H1 (cell line): ENCODE data around the gene MORC3. TPM values are rescaled to one million over a fixed set of nuclear protein-coding genes. Genes with fewer than 3 reads are reported as not detected.

Source experiments
- CTCF ChIA-PET: fragments of 300-600 bp; sonication (Branson Sonifier 250); formaldehyde crosslinking; loops from one replicate; lab custom pipeline; 2021; ENCODE audit not compliant: partially characterized antibody; lab: Charles Lee
- POLR2A ChIA-PET: fragments of 300-600 bp; sonication (Branson Sonifier 250); formaldehyde crosslinking; loops from one replicate; lab custom pipeline; 2021; ENCODE audit warnings: inconsistent platforms; ENCODE audit not compliant: partially characterized antibody; lab: Charles Lee
- DNase-seq, 2 experiments: peaks; one replicate each; pipeline versions ENCODE4 v3.0.0 to v3.0.0-alpha.2; 2010 to 2022; ENCODE audit warnings: low spot score in 2 of 2, low read depth in 1 of 2, mixed read lengths in 1 of 2
- FAIRE-seq: peaks from 2 replicates; lab custom pipeline; 2011; peaks lifted over from hg19 to GRCh38; lab: Jason Lieb, UNC
- H2AFZ ChIP-seq: 2 replicates; pipeline ENCODE4 v1.8.1; 2012; ENCODE audit warnings: low read length, inconsistent platforms
- H2AK5ac ChIP-seq: 2 replicates; pipeline ENCODE4 v1.6.1; 2013; ENCODE audit warnings: low read depth, low read length
- H2BK120ac ChIP-seq: replicated peaks from 2 replicates; pipeline ENCODE3; 2013; ENCODE audit warnings: low read depth, low read length, inconsistent platforms
- H2BK12ac ChIP-seq: 2 replicates; pipeline ENCODE4 v1.6.1; 2013; ENCODE audit warnings: low read depth, low read length
- H2BK15ac ChIP-seq: 2 replicates; pipeline ENCODE4 v1.6.1; 2013; ENCODE audit warnings: low read length
- H2BK20ac ChIP-seq: 2 replicates; pipeline ENCODE4 v1.6.1; 2013; ENCODE audit warnings: low read length
- H2BK5ac ChIP-seq: 2 replicates; pipeline ENCODE4 v1.6.1; 2013; ENCODE audit warnings: low read depth, low read length
- H3K14ac ChIP-seq: 2 replicates; pipeline ENCODE4 v1.6.1; 2013; ENCODE audit warnings: inconsistent platforms; ENCODE audit not compliant: insufficient read length
- H3K18ac ChIP-seq: 2 replicates; pipeline ENCODE4 v1.6.1; 2013; ENCODE audit warnings: low read length; ENCODE audit errors: extremely low read depth
- H3K23ac ChIP-seq: 2 replicates; pipeline ENCODE4 v1.6.1; 2013; ENCODE audit warnings: inconsistent platforms; ENCODE audit not compliant: insufficient read length
- H3K23me2 ChIP-seq: 2 replicates; pipeline ENCODE4 v1.6.1; 2013; ENCODE audit warnings: low read depth, low read length
- H3K27ac ChIP-seq: 2 replicates; pipeline ENCODE4 v1.6.1; 2011; ENCODE audit warnings: low read depth, low read length, inconsistent platforms
- H3K27me3 ChIP-seq, 4 experiments: replicated peaks in 1 of 4; 1 replicate in 1 of 4; 2 replicates in 3 of 4; pipeline versions ENCODE4 v1.6.1 to v1.8.1; 2011 to 2013; ENCODE audit warnings: low read length in 3 of 4, mild to moderate bottlenecking in 3 of 4, inconsistent platforms in 2 of 4, mixed read lengths in 2 of 4, moderate library complexity in 1 of 4; ENCODE audit not compliant: control insufficient read depth in 3 of 4, insufficient read depth in 3 of 4; ENCODE audit errors: extremely low read depth in 1 of 4
- H3K36me3 ChIP-seq, 4 experiments: 2 replicates each; pipeline versions ENCODE4 v1.6.1 to v1.8.1; 2011 to 2013; ENCODE audit warnings: mild to moderate bottlenecking in 4 of 4, low read length in 3 of 4, moderate library complexity in 2 of 4, control low read depth in 1 of 4, inconsistent platforms in 1 of 4; ENCODE audit not compliant: insufficient read depth in 4 of 4, control insufficient read depth in 2 of 4
- H3K4ac ChIP-seq: replicated peaks from 2 replicates; pipeline ENCODE3; 2013; ENCODE audit warnings: low read length, low read depth, mixed read lengths, inconsistent platforms; ENCODE audit not compliant: insufficient read length
- H3K4me1 ChIP-seq, 4 experiments: replicated peaks in 1 of 4; 1 replicate in 1 of 4; 2 replicates in 3 of 4; pipeline versions ENCODE4 v1.6.1 to v1.8.1; 2011 to 2013; ENCODE audit warnings: low read length in 3 of 4, inconsistent platforms in 2 of 4, mixed read lengths in 1 of 4; ENCODE audit not compliant: insufficient read depth in 4 of 4, control insufficient read depth in 3 of 4
- H3K4me2 ChIP-seq, 2 experiments: 2 replicates each; pipeline versions ENCODE4 v1.6.1 to v1.8.1; 2011 to 2013; ENCODE audit warnings: low read depth in 2 of 2, low read length in 2 of 2, control low read depth in 1 of 2, inconsistent platforms in 1 of 2, mild to moderate bottlenecking in 1 of 2; ENCODE audit not compliant: insufficient read depth in 1 of 2
- H3K4me3 ChIP-seq, 4 experiments: fragments of 200-600, 300-600 bp in 1 of 4; sonication (generic), shearing (Covaris generic), sonication (Bioruptor Twin) in 1 of 4; 2 replicates each; pipeline versions ENCODE4 v1.5.1 to v1.8.1; 2011 to 2016; ENCODE audit warnings: low read length in 4 of 4, low read depth in 3 of 4, control low read depth in 2 of 4, inconsistent platforms in 2 of 4, mild to moderate bottlenecking in 2 of 4, mixed read lengths in 1 of 4, moderate library complexity in 1 of 4; ENCODE audit not compliant: insufficient read depth in 2 of 4; ENCODE audit errors: extremely low read depth in 1 of 4
- H3K56ac ChIP-seq: replicated peaks from 2 replicates; pipeline ENCODE3; 2013; ENCODE audit warnings: low read depth, mild to moderate bottlenecking, mixed read lengths, low read length, inconsistent platforms; ENCODE audit not compliant: insufficient read length
- H3K79me1 ChIP-seq: 2 replicates; pipeline ENCODE4 v1.6.1; 2013; ENCODE audit warnings: low read depth, low read length, control low read depth
- H3K79me2 ChIP-seq, 2 experiments: 2 replicates each; pipeline versions ENCODE4 v1.6.1 to v1.8.1; 2012 to 2013; ENCODE audit warnings: low read length in 2 of 2, mild to moderate bottlenecking in 2 of 2, inconsistent platforms in 1 of 2; ENCODE audit not compliant: insufficient read depth in 2 of 2, control insufficient read depth in 1 of 2
- H3K9ac ChIP-seq, 4 experiments: replicated peaks in 1 of 4; 1 replicate in 1 of 4; 2 replicates in 3 of 4; pipeline versions ENCODE4 v1.6.1 to v1.8.1; 2011 to 2013; ENCODE audit warnings: low read depth in 3 of 4, low read length in 3 of 4, control low read depth in 2 of 4, mild to moderate bottlenecking in 2 of 4, moderate library complexity in 2 of 4, inconsistent platforms in 1 of 4; ENCODE audit errors: extremely low read depth in 1 of 4
- H3K9me3 ChIP-seq, 2 experiments: 2 replicates each; pipeline versions ENCODE4 v1.6.1 to v1.8.1; 2012 to 2013; ENCODE audit warnings: mild to moderate bottlenecking in 2 of 2, moderate library complexity in 2 of 2, control low read depth in 1 of 2, inconsistent platforms in 1 of 2, low read depth in 1 of 2, low read length in 1 of 2, mixed read lengths in 1 of 2; ENCODE audit not compliant: insufficient read depth in 2 of 2
- H4K20me1 ChIP-seq, 2 experiments: replicated peaks in 1 of 2; 2 replicates each; pipeline versions ENCODE3 to v1.8.1; 2011 to 2013; ENCODE audit warnings: inconsistent platforms in 2 of 2, low read length in 2 of 2, mild to moderate bottlenecking in 1 of 2; ENCODE audit not compliant: insufficient read depth in 2 of 2, control insufficient read depth in 1 of 2
- H4K5ac ChIP-seq: 2 replicates; pipeline ENCODE4 v1.6.1; 2013; ENCODE audit warnings: low read length, low read depth, mixed read lengths, inconsistent platforms; ENCODE audit not compliant: insufficient read length
- H4K8ac ChIP-seq: 2 replicates; pipeline ENCODE4 v1.8.0; 2013; ENCODE audit warnings: mild to moderate bottlenecking, moderate library complexity, low read length, inconsistent platforms; ENCODE audit not compliant: insufficient read depth; ENCODE audit errors: extremely low read depth
- H4K91ac ChIP-seq: replicated peaks from 2 replicates; pipeline ENCODE3; 2013; ENCODE audit warnings: low read length, mixed read lengths, inconsistent platforms; ENCODE audit not compliant: insufficient read length
- ATF3 ChIP-seq: IDR thresholded peaks from 2 replicates; pipeline ENCODE4 v1.6.1; 2011; ENCODE audit warnings: low read depth, mild to moderate bottlenecking, low read length; ENCODE audit not compliant: insufficient read depth
- BCL11A ChIP-seq, 2 experiments: IDR thresholded peaks; one replicate each; pipeline ENCODE4 v1.6.1; 2011; ENCODE audit warnings: low read depth in 2 of 2, low read length in 2 of 2, mild to moderate bottlenecking in 2 of 2
- BRCA1 ChIP-seq: IDR thresholded peaks from 2 replicates; pipeline ENCODE4 v1.6.1; 2012; ENCODE audit warnings: low read depth, low read length, improper control_type of control experiment
- CBX5 ChIP-seq: fragments of 300-800, 300-1000 bp; sonication (generic); IDR thresholded peaks from 2 replicates; pipeline ENCODE4 v1.7.1; 2016; ENCODE audit warnings: antibody characterized with exemption, low read length, low read depth
- CEBPB ChIP-seq: IDR thresholded peaks from 2 replicates; pipeline ENCODE4 v1.6.1; 2012; ENCODE audit warnings: low read depth, low read length
- EZH2 ChIP-seq: fragments of 200-600 bp; sonication (generic); IDR thresholded peaks from 2 replicates; pipeline ENCODE4 v1.7.1; 2012; ENCODE audit warnings: low read depth, mild to moderate bottlenecking, moderate library complexity, low read length, inconsistent platforms; ENCODE audit not compliant: severe bottlenecking
- NRF1 ChIP-seq: IDR thresholded peaks from 2 replicates; pipeline ENCODE4 v1.6.1; 2011; ENCODE audit warnings: mild to moderate bottlenecking, low read depth, low read length, improper control_type of control experiment
- RBBP5 ChIP-seq: IDR thresholded peaks from 2 replicates; pipeline ENCODE4 v1.7.1; 2012; ENCODE audit warnings: low read depth, mild to moderate bottlenecking, inconsistent platforms, low read length, moderate library complexity, borderline replicate concordance
- RFX5 ChIP-seq: IDR thresholded peaks from 2 replicates; pipeline ENCODE4 v1.6.1; 2011; ENCODE audit warnings: low read depth, low read length, improper control_type of control experiment, borderline replicate concordance
- RNF2 ChIP-seq: fragments of 200-900, 300-1000 bp; sonication (generic); IDR thresholded peaks from 2 replicates; pipeline ENCODE4 v1.7.1; 2016; ENCODE audit warnings: borderline replicate concordance, low read depth, mild to moderate bottlenecking, antibody characterized with exemption, low read length; ENCODE audit not compliant: poor library complexity, severe bottlenecking; ENCODE audit errors: missing control alignments
- SAP30 ChIP-seq: fragments of 300-600 bp; sonication (generic); IDR thresholded peaks from 2 replicates; pipeline ENCODE4 v1.7.1; 2012; ENCODE audit warnings: low read length, moderate library complexity, mild to moderate bottlenecking, inconsistent platforms; ENCODE audit not compliant: insufficient read depth, insufficient replicate concordance
- SP1 ChIP-seq: IDR thresholded peaks from 2 replicates; pipeline ENCODE4 v1.6.1; 2011; ENCODE audit warnings: low read depth, low read length
- ZNF274 ChIP-seq: IDR thresholded peaks from 2 replicates; pipeline ENCODE4 v1.7.0; 2012; ENCODE audit warnings: low read length, borderline replicate concordance; ENCODE audit errors: extremely low read depth
- polyA plus RNA-seq, 7 experiments: library from polyadenylated mRNA; depleted of rRNA in 3 of 7; stranded (reverse) in 5 of 7; unstranded in 2 of 7; fragments of >200 nt in 5 of 7; fragments of 200-250 nt in 2 of 7; gene quantifications; 1 replicate in 5 of 7; 2 replicates in 1 of 7; 4 replicates in 1 of 7; pipeline versions ENCODE4 v1.2.1 to v1.2.3, GENCODE V29; 2011 to 2013; ENCODE audit warnings: missing spikeins in 2 of 7, mixed read lengths in 2 of 7
- total RNA-seq: library from RNA; stranded (reverse); fragmentation: NEBNext Ultra II Directional; extraction: Animal tissue kit (Norgen Biotek cat#: 25700); gene quantifications from 2 replicates; pipeline ENCODE4 v1.2.1, GENCODE V29; 2021

MORC3 gene
- total and polyA plus RNA-seq, 2 of the 8 experiments (the other 6 are each of a cell fraction or from before 2014, with no cell fraction given), result 5.0 to 20.4 TPM

DNA sequence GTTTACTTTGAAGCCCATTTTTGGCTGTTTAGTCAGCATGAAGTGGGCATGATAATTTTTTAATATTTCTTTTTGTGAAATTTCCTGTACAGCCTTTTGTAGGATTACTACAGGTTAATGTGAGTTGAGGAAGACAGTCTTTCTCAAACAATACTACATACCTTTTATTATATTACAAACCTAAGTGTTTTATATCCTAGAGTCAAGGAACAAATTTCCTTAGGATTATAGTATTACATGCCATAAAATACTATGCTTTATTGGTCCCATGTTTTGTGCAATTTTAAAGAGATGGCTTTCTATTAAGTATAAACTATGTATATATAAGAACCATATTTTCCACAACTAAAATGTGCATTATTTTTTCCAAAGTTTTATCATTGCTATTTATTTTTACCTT lies 56.0 kb downstream of the MORC3 start:
- Histone ChIP-seq H3K18ac (no peak overlapping the region), H3K79me1 (no peaks in the 10 kb centered on the region), H2BK20ac (no peak overlapping the region), H4K20me1 (peaks cover 0 to 1% of the 10 kb centered on the region in 2 experiments), H2AK5ac (no peak overlapping the region), H2BK5ac (no peak overlapping the region), H3K4ac (no peak overlapping the region), H2BK120ac (no peak overlapping the region), H3K36me3 (peaks cover 3 to 54% (median 22%) of the 10 kb centered on the region in 4 experiments), H3K23ac (no peak overlapping the region), H3K79me2 (no peaks in the 10 kb centered on the region), H4K91ac (no peak overlapping the region), H3K4me1 (0 out of 7 replicates have a peak, but pooled peaks cover 0 to 3% (median 0%) of the 10 kb centered on the region in 4 experiments), H3K9ac (no peak overlapping the region), H2BK15ac (no peak overlapping the region), H3K23me2 (no peaks in the 10 kb centered on the region), H3K4me2 (no peak overlapping the region), H4K8ac (no peak overlapping the region), H3K9me3 (no peaks in the 10 kb centered on the region), H3K14ac (no peak overlapping the region), H3K27me3 (no peaks in the 10 kb centered on the region), H3K4me3 (no peak overlapping the region), H4K5ac (no peak overlapping the region), H2BK12ac (no peak overlapping the region), H3K56ac (no peak overlapping the region), H2AFZ (no peak overlapping the region), H3K27ac (no peak overlapping the region)
- TF ChIP-seq NRF1, result no peak
- TF ChIP-seq BCL11A (IDR thresholded peaks at IDR 0.05; ENCODE audit: low read depth in 2 of 2, low read length in 2 of 2), result no peak
- no peak for TF ChIP-seq SP1
- TF ChIP-seq SAP30, result no peak
- no peak for TF ChIP-seq RNF2
- TF ChIP-seq CEBPB, result no peak
- no peak for TF ChIP-seq ATF3
- no peak for TF ChIP-seq CBX5
- TF ChIP-seq RBBP5, result no peak
- no peak for TF ChIP-seq BRCA1
- TF ChIP-seq ZNF274, result no peak
- no peak for TF ChIP-seq EZH2
- no peak for TF ChIP-seq RFX5
- FAIRE-seq (no peak), DNase-seq (no peak)
- CTCF ChIA-PET, result interaction anchor here (0.6 to 1.4 kb wide), 4 partner anchors 9 to 1744 kb away, joined by 3 to 5 read pairs (median 3); no protein-coding TSS in a partner anchor
- POLR2A ChIA-PET, result interaction anchor here (1.3 kb wide), 1 partner anchor 9 kb away, joined by 5 read pairs; the partner anchor contains the start of gene CHAF1B
